ENCODE results near the gene EVI2B.

GRCh38 chr17:31254654-31255053 lies 59.2 kb downstream of the EVI2B start:
- TF ChIP-seq CTCF (conservative IDR thresholded peaks at IDR 0.05): no peak
- TF ChIP-seq EZH2 (IDR thresholded peaks at IDR 0.05; ENCODE audit: low read depth): no peak

Measured in PC-9 (cell line).